Heart left ventricle (tissue), 13 donors: Measurements from ENCODE around the gene ALKBH1.

Source experiments
- POLR2A ChIP-seq, 2 donors: fragments of 450-650 bp; IDR thresholded peaks; one replicate each; pipeline ENCODE4 v1.6.1; 2017; ENCODE audit warnings: antibody characterized with exemption in 2 of 2, mild to moderate bottlenecking in 2 of 2, moderate library complexity in 2 of 2
- TF ChIP-seq, protein P1 (sequence below), 12 donors: fragments of 200-600 bp; sonication (generic) in 4 of 12; IDR thresholded peaks; one replicate each; pipeline versions ENCODE4 v1.5.0 to v1.8.0; 2018 to 2022; ENCODE audit warnings: antibody characterized with exemption in 12 of 12, mild to moderate bottlenecking in 5 of 12
- donor health status: ischemic (EF 13 %, LVEDD 7.1; RV severe dilation, severe dysfunction).
- donor health status: DM: no; HTN: yes; CAD: no.
- donor health status: DM: no; HTN: no; CAD: no.
- donor health status: ischemic (EF 25% LVEDD 6.9; RV normal size, moderate dysfunction).
- donor health status: ischemic (EF 25% LVEDD 5.7; RV mildly dilated, moderate dysfunction).
- donor health status: ischemic (EF 35%, LVEDD 5.7; RV mildly dilated, moderate dysfunction).
- donor health status: nonischemic (EF 11% LVEDD 7.7; RV severe dilation, severe dysfunction).
- donor health status: DM: yes; HTN: yes; CAD: no.
- donor health status: PGD.
- donor health status: ischemic (EF 29% LVEDD 5.4; RV normal size, mild dysfunction).
- donor health status: nonischemic (EF 23%, LVEDD 6.1; RV moderate dilation, normal function).

DNA sequence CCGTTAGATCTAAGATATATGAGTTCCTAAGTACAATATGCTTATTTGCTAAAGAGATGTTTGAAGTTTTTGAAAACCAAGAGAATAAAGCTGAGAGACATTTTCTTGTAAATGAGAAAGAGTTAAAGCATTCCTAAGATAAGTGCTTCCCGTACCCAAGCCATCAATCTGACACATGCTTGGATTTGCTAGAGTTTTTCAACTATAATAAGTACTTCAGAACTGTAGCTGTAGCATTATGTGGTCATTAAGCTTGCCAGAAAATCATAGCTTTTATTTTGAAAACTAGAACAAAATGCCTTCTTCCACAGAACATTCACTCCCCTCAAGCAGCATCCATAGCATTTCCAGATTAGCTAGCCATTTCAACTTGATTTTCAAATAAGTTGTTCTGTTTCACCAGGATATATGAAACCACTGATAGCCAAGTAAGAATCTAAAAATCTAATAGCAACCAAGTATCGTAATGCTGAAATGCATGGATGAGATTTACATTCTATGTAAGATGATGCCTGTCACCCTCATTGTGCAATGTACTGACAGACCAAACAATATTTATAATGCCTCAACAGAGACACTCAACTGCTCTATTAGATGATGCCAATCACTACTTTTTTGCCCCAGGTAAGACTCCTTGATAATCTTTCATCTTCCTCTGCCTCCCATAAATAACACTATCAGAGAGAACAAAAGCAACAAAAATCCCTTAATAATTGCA is 45.1 kb upstream of the ALKBH1 start:
- TF ChIP-seq, protein P1, sequence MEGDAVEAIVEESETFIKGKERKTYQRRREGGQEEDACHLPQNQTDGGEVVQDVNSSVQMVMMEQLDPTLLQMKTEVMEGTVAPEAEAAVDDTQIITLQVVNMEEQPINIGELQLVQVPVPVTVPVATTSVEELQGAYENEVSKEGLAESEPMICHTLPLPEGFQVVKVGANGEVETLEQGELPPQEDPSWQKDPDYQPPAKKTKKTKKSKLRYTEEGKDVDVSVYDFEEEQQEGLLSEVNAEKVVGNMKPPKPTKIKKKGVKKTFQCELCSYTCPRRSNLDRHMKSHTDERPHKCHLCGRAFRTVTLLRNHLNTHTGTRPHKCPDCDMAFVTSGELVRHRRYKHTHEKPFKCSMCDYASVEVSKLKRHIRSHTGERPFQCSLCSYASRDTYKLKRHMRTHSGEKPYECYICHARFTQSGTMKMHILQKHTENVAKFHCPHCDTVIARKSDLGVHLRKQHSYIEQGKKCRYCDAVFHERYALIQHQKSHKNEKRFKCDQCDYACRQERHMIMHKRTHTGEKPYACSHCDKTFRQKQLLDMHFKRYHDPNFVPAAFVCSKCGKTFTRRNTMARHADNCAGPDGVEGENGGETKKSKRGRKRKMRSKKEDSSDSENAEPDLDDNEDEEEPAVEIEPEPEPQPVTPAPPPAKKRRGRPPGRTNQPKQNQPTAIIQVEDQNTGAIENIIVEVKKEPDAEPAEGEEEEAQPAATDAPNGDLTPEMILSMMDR (IDR thresholded peaks at IDR 0.05): no peak
- TF ChIP-seq POLR2A (IDR thresholded peaks at IDR 0.05): no peak
